ENCODE results near the gene LRRC7. TPM values are rescaled to one million over a fixed set of nuclear protein-coding genes. Genes with fewer than 3 reads are reported as not detected.

The LRRC7 gene
- total and polyA plus RNA-seq, 8 donors = 3.4 to 5.9 (median 5.1) TPM; not detected in 2

GRCh38 chr1:69595486-69595885 is 27.8 kb downstream of the LRRC7 start:
- ATAC-seq (no peak), DNase-seq (no peak)
- Histone ChIP-seq H3K4me3 (no peak overlapping the region), H3K27me3 (no peaks in the 10 kb centered on the region), H3K9me3 (no peaks in the 10 kb centered on the region), H3K4me1 (no peaks in the 10 kb centered on the region), H3K27ac (no peak overlapping the region), H3K36me3 (no peaks in the 10 kb centered on the region)
- intact Hi-C loops (cut with DNase I) = no loop called here
- TF ChIP-seq CTCF (IDR thresholded peaks at IDR 0.05) = no peak

- no peaks in the 10 kb centered on the region for H3K4me1 ChIP-seq
- H3K36me3 ChIP-seq = no peaks in the 10 kb centered on the region
- DNase-seq (no peak), ATAC-seq (no peak)
- no peak overlapping the region for H3K4me3 ChIP-seq
- TF ChIP-seq CTCF (IDR thresholded peaks at IDR 0.05) = no peak
- H3K27me3 ChIP-seq = no peaks in the 10 kb centered on the region
- intact Hi-C loops (cut with DNase I) = no loop called here
- no peak overlapping the region for H3K27ac ChIP-seq
- H3K9me3 ChIP-seq = no peaks in the 10 kb centered on the region
Observed at GRCh38 chr1:69611316-69611715, 43.6 kb downstream of the LRRC7 start.

- no peak for TF ChIP-seq CTCF (IDR thresholded peaks at IDR 0.05)
- no peak for ATAC-seq
Observed at GRCh38 chr1:69613414-69613813, 45.7 kb downstream of the LRRC7 start.

GRCh38 chr1:69638673-69639072 is 71.0 kb downstream of the LRRC7 start:
- intact Hi-C loops (cut with DNase I) = no loop called here
- Histone ChIP-seq H3K27me3 (no peaks in the 10 kb centered on the region), H3K4me1 (no peaks in the 10 kb centered on the region), H3K36me3 (no peaks in the 10 kb centered on the region), H3K4me3 (no peak overlapping the region), H3K27ac (no peak overlapping the region), H3K9me3 (no peaks in the 10 kb centered on the region)
- no peak for TF ChIP-seq CTCF (IDR thresholded peaks at IDR 0.05)
- no peak for ATAC-seq
- DNase-seq = no peak

More at GRCh38 chr1:69613414-69613813, 45.7 kb downstream of the LRRC7 start:
- H3K9me3 ChIP-seq = no peaks in the 10 kb centered on the region
- no peaks in the 10 kb centered on the region for H3K36me3 ChIP-seq
- H3K4me3 ChIP-seq = no peak overlapping the region
- H3K27ac ChIP-seq = no peak overlapping the region
- intact Hi-C loops (cut with DNase I) = no loop called here
- DNase-seq = no peak
- H3K27me3 ChIP-seq = no peaks in the 10 kb centered on the region
- no peaks in the 10 kb centered on the region for H3K4me1 ChIP-seq

GRCh38 chr1:69639159-69639558 is 71.4 kb downstream of the LRRC7 start:
- Histone ChIP-seq H3K27ac (no peak overlapping the region), H3K9me3 (no peaks in the 10 kb centered on the region), H3K4me1 (no peaks in the 10 kb centered on the region), H3K27me3 (no peaks in the 10 kb centered on the region), H3K4me3 (no peak overlapping the region), H3K36me3 (no peaks in the 10 kb centered on the region)
- intact Hi-C loops (cut with DNase I) = no loop called here
- no peak for TF ChIP-seq CTCF (IDR thresholded peaks at IDR 0.05)
- no peak for ATAC-seq
- DNase-seq = no peak

Data from left lung (tissue), 10 donors.